Body of pancreas (tissue), 4 donors: ENCODE measurements around the gene TACC3. TPM values are rescaled to one million over a fixed set of nuclear protein-coding genes. Genes with fewer than 3 reads are reported as not detected.

Source experiments
- ATAC-seq: fragments of 150-250 bp; one replicate; pipeline ENCODE4 v1.9.1; 2016
- DNase-seq, 4 donors: peaks; one replicate each; pipeline ENCODE4 v3.0.0-alpha.2; 2019
- H3K27ac ChIP-seq, 4 donors: fragments of 200-600 bp; sonication (generic); 1 replicate in 3 of 4; 2 replicates in 1 of 4; pipeline versions ENCODE4 v1.5.1 to v1.6.1; 2016 to 2019; ENCODE audit warnings: mild to moderate bottlenecking in 1 of 4, mixed read lengths in 1 of 4, moderate library complexity in 1 of 4
- H3K27me3 ChIP-seq, 2 donors: fragments of 200-600 bp; sonication (generic); one replicate each; pipeline ENCODE4 v1.6.0; 2016; ENCODE audit warnings: mild to moderate bottlenecking in 1 of 2
- H3K36me3 ChIP-seq, 2 donors: fragments of 200-600 bp; sonication (generic); replicated peaks in 1 of 2; 2 replicates each; pipeline ENCODE4 v1.5.1; 2016; ENCODE audit warnings: low read depth in 2 of 2; ENCODE audit not compliant: insufficient read depth in 1 of 2
- H3K4me1 ChIP-seq: fragments of 200-600 bp; sonication (generic); one replicate; pipeline ENCODE4 v1.6.0; 2016
- H3K4me3 ChIP-seq, 2 donors: fragments of 200-600 bp; sonication (generic); 1 replicate in 1 of 2; 2 replicates in 1 of 2; pipeline ENCODE4 v1.5.1; 2016 to 2019
- H3K9me3 ChIP-seq, 3 donors: fragments of 200-600 bp; sonication (generic); 1 replicate in 2 of 3; 2 replicates in 1 of 3; pipeline ENCODE4 v1.5.1; 2016
- POLR2A ChIP-seq, 3 donors: fragments of 450-650 bp; IDR thresholded peaks; one replicate each; pipeline ENCODE4 v1.6.1; 2016; ENCODE audit warnings: antibody characterized with exemption in 3 of 3, mild to moderate bottlenecking in 2 of 3
- WGBS, 2 donors: methylation state at CpG; one replicate each; pipeline ENCODE4 v1.1.5; 2017; 5-methylcytosine and 5-hydroxymethylcytosine counted together
- intact Hi-C: fragments of 100-400 bp; cut with DNase I; formaldehyde crosslinking; loops from one replicate; pipeline ENCODE4 v1.15.1; 2023
- total RNA-seq, 2 donors: library from RNA; depleted of rRNA; stranded (reverse); fragments of >200 nt; gene quantifications; one replicate each; pipeline ENCODE4 v1.1.0, GENCODE V29; 2016
- TF ChIP-seq, protein P1 (sequence below), 7 experiments: fragments of 450-650 bp in 4 of 7; fragments of 200-600 bp in 3 of 7; sonication (generic) in 3 of 7; IDR thresholded peaks; one replicate each; pipeline ENCODE4 v1.5.1; 2016 to 2019; ENCODE audit warnings: antibody characterized with exemption in 7 of 7

TACC3 gene
- total RNA-seq, 2 donors from 2014 or later = 5.7 to 8.9 TPM

GRCh38 chr4:1784789-1785591, 63.7 kb downstream of the TACC3 start:
- intact Hi-C loops = no loop called here
- ATAC-seq = peak; percentile 45
- no peak for TF ChIP-seq POLR2A (IDR thresholded peaks at IDR 0.05)
- TF ChIP-seq, protein P1, sequence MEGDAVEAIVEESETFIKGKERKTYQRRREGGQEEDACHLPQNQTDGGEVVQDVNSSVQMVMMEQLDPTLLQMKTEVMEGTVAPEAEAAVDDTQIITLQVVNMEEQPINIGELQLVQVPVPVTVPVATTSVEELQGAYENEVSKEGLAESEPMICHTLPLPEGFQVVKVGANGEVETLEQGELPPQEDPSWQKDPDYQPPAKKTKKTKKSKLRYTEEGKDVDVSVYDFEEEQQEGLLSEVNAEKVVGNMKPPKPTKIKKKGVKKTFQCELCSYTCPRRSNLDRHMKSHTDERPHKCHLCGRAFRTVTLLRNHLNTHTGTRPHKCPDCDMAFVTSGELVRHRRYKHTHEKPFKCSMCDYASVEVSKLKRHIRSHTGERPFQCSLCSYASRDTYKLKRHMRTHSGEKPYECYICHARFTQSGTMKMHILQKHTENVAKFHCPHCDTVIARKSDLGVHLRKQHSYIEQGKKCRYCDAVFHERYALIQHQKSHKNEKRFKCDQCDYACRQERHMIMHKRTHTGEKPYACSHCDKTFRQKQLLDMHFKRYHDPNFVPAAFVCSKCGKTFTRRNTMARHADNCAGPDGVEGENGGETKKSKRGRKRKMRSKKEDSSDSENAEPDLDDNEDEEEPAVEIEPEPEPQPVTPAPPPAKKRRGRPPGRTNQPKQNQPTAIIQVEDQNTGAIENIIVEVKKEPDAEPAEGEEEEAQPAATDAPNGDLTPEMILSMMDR (IDR thresholded peaks at IDR 0.05) = no peak
- H3K27ac ChIP-seq = peak overlapping the region in 3 of 4 donors; percentile 46 to 54 (median 53)
- H3K4me3 ChIP-seq = no peak overlapping the region
- no peaks in the 10 kb centered on the region for H3K36me3 ChIP-seq
- WGBS, 2 donors = 62 to 67% methylated on average over 8 to 17 of the region's 17 CpGs
- no peak for DNase-seq
- H3K9me3 ChIP-seq = no peaks in the 10 kb centered on the region
- peaks cover 22% of the 10 kb centered on the region for H3K4me1 ChIP-seq
- H3K27me3 ChIP-seq = no peaks in the 10 kb centered on the region

- Histone ChIP-seq H3K27ac (peak overlapping the region in 3 of 4 donors; percentile 46 to 54 (median 53)), H3K4me3 (no peak overlapping the region), H3K36me3 (no peaks in the 10 kb centered on the region), H3K4me1 (peaks cover 18% of the 10 kb centered on the region), H3K9me3 (no peaks in the 10 kb centered on the region), H3K27me3 (no peaks in the 10 kb centered on the region)
- ATAC-seq = no peak
- no peak for TF ChIP-seq POLR2A (IDR thresholded peaks at IDR 0.05)
- TF ChIP-seq, protein P1 (IDR thresholded peaks at IDR 0.05) = no peak
- intact Hi-C loops = no loop called here
- WGBS, 2 donors = 95 to 100% methylated on average over 1 to 6 of the region's 11 CpGs
- no peak for DNase-seq
Measured at GRCh38 chr4:1785592-1785991, 64.3 kb downstream of the TACC3 start.

DNA sequence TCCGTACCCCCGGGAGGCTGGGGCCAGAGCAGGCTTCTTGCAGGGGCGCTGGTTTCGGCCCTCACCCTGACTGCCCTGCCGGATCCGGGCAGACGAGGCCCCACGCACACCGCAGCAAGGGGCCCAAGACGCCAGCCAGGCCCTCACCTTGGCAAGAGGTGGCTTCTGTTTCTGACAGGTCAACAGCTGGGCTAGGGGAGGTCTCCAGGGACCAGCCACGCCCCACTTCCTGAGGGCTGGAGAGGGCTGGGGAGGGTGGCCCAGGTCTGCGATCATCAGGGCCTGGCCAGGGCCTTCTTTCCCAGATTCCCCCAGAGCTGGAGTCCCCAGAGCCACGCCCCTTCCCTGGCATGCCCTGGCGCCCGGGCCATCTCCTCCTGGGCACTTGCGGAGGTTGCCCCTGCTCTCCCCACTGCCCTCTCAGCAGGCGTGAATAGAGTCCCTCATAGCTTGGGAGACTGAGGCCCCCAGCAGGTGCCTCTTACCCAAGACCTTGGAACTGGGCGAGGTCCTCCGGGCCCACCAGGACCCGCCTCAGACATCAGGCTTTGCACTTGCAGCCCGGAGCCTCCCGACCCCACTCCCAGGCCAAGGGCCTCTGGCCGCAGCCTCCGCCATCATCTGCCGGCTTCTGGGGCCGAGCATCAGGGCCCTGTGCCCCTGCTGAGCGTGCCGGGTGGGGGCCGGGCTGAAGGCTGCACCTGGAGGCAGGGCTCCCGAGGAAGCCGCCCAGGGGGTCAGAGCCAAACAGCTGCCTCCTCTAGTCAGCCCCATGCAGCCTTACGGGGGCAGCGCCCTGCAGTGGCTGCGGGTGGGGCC, 65.4 kb downstream of the TACC3 start:
- Histone ChIP-seq H3K27ac (peak overlapping the region in 2 of 4 donors; percentile 21 to 44), H3K9me3 (no peaks in the 10 kb centered on the region), H3K27me3 (no peaks in the 10 kb centered on the region), H3K36me3 (no peaks in the 10 kb centered on the region), H3K4me1 (peaks cover 22% of the 10 kb centered on the region), H3K4me3 (no peak overlapping the region)
- no peak for TF ChIP-seq POLR2A (IDR thresholded peaks at IDR 0.05)
- TF ChIP-seq, protein P1 (IDR thresholded peaks at IDR 0.05) = no peak
- WGBS, 2 donors = 77 to 100% methylated on average over 1 to 26 of the region's 34 CpGs
- ATAC-seq = peak; percentile 14
- intact Hi-C loops = no loop called here
- peak in 1 of 4 donors; percentile 50 for DNase-seq

- Histone ChIP-seq H3K36me3 (no peaks in the 10 kb centered on the region), H3K4me1 (peaks cover 30% of the 10 kb centered on the region), H3K27me3 (no peaks in the 10 kb centered on the region), H3K27ac (no peak overlapping the region), H3K9me3 (no peaks in the 10 kb centered on the region), H3K4me3 (no peak overlapping the region)
- no peak for TF ChIP-seq POLR2A (IDR thresholded peaks at IDR 0.05)
- TF ChIP-seq, protein P1 (IDR thresholded peaks at IDR 0.05) = no peak
- intact Hi-C loops = no loop called here
- 64 to 69% methylated on average over 21 to 24 of the region's 25 CpGs for WGBS, 2 donors
- no peak for DNase-seq
- no peak for ATAC-seq
Measured at GRCh38 chr4:1787411-1788077, 66.2 kb downstream of the TACC3 start.
